OCI-LY3 (cell line): ENCODE measurements around the gene SIAH2.

Experiments
- EZH2phosphoT487 ChIP-seq: fragments of 200-600 bp; shearing (Covaris generic); IDR thresholded peaks from 2 replicates; pipeline ENCODE4 v1.6.1; 2018; ENCODE audit warnings: antibody characterized with exemption, mixed run types, low read depth
- TF ChIP-seq, protein P1 (sequence below): fragments of 200-600, 300-600 bp; sonication (generic); IDR thresholded peaks from 2 replicates; pipeline ENCODE4 v1.5.1; 2014; ENCODE audit warnings: antibody characterized with exemption, low read length, low read depth

GRCh38 chr3:150729682-150730360, 33.1 kb downstream of the SIAH2 start:
- TF ChIP-seq, protein P1, sequence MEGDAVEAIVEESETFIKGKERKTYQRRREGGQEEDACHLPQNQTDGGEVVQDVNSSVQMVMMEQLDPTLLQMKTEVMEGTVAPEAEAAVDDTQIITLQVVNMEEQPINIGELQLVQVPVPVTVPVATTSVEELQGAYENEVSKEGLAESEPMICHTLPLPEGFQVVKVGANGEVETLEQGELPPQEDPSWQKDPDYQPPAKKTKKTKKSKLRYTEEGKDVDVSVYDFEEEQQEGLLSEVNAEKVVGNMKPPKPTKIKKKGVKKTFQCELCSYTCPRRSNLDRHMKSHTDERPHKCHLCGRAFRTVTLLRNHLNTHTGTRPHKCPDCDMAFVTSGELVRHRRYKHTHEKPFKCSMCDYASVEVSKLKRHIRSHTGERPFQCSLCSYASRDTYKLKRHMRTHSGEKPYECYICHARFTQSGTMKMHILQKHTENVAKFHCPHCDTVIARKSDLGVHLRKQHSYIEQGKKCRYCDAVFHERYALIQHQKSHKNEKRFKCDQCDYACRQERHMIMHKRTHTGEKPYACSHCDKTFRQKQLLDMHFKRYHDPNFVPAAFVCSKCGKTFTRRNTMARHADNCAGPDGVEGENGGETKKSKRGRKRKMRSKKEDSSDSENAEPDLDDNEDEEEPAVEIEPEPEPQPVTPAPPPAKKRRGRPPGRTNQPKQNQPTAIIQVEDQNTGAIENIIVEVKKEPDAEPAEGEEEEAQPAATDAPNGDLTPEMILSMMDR: no peak
- TF ChIP-seq EZH2phosphoT487: no peak
